SU-DHL-6 (cell line): ENCODE measurements around the gene PTPN1.

Experiments
- H2AFZ ChIP-seq: fragments of 200-600 bp; sonication (generic); 2 replicates; pipeline ENCODE4 v1.6.1; 2014; ENCODE audit warnings: low read depth, mild to moderate bottlenecking, moderate library complexity, mixed read lengths, antibody characterized with exemption, low read length; ENCODE audit not compliant: severe bottlenecking
- H3F3A ChIP-seq: fragments of 200-600 bp; shearing (Covaris generic); 2 replicates; pipeline ENCODE4 v1.6.0; 2016; ENCODE audit warnings: antibody characterized with exemption, mild to moderate bottlenecking; ENCODE audit not compliant: insufficient read depth
- H3K27ac ChIP-seq: fragments of 200-600 bp; sonication (generic); 2 replicates; pipeline ENCODE4 v1.5.1; 2016; ENCODE audit warnings: low read depth, mild to moderate bottlenecking, low read length, moderate library complexity, mixed read lengths
- H3K27me3 ChIP-seq: fragments of 200-600 bp; sonication (generic), shearing (Covaris generic); 2 replicates; pipeline ENCODE4 v1.6.0; 2014; ENCODE audit warnings: mild to moderate bottlenecking, low read length
- H3K36me3 ChIP-seq: fragments of 200-600 bp; sonication (generic); 2 replicates; pipeline ENCODE4 v1.6.1; 2014; ENCODE audit warnings: mild to moderate bottlenecking, low read length, mixed read lengths
- H3K4me2 ChIP-seq: fragments of 300-600, 200-600 bp; shearing (Covaris generic), sonication (generic); 2 replicates; pipeline ENCODE4 v1.6.0; 2014; ENCODE audit warnings: low read length, low read depth, mild to moderate bottlenecking; ENCODE audit not compliant: poor library complexity, severe bottlenecking
- H3K4me3 ChIP-seq: fragments of 200-600 bp; sonication (generic); 2 replicates; pipeline ENCODE4 v1.5.1; 2014; ENCODE audit warnings: antibody characterized with exemption, low read length, mild to moderate bottlenecking, mixed read lengths; ENCODE audit not compliant: insufficient read depth, poor library complexity, severe bottlenecking
- H3K79me2 ChIP-seq: fragments of 200-600 bp; sonication (generic); 2 replicates; pipeline ENCODE4 v1.6.1; 2014; ENCODE audit warnings: mild to moderate bottlenecking, low read length, moderate library complexity; ENCODE audit not compliant: insufficient read depth
- H3K9ac ChIP-seq: fragments of 200-600 bp; sonication (generic); 2 replicates; pipeline ENCODE4 v1.7.0; 2014; ENCODE audit warnings: mild to moderate bottlenecking, low read length
- H3K9me2 ChIP-seq: fragments of 200-600 bp; sonication (generic); replicated peaks from 2 replicates; pipeline ENCODE4 v1.6.1; 2014; ENCODE audit warnings: low read length; ENCODE audit not compliant: insufficient read depth
- H3K9me3 ChIP-seq: fragments of 200-600 bp; sonication (generic); 2 replicates; pipeline ENCODE4 v1.6.1; 2014; ENCODE audit warnings: low read length, mixed read lengths; ENCODE audit not compliant: insufficient read depth
- H4K20me1 ChIP-seq: fragments of 200-600 bp; sonication (generic); 2 replicates; pipeline ENCODE4 v1.6.1; 2014; ENCODE audit warnings: low read depth, mild to moderate bottlenecking, antibody characterized with exemption, low read length, moderate library complexity, mixed read lengths
- CTCF ChIP-seq: fragments of 200-600 bp; sonication (generic); IDR thresholded peaks from one replicate; pipeline ENCODE4 v1.5.1; 2017; ENCODE audit warnings: antibody characterized with exemption, mild to moderate bottlenecking, low read length, moderate library complexity; ENCODE audit not compliant: insufficient read depth, poor library complexity, severe bottlenecking
- EZH2phosphoT487 ChIP-seq: fragments of 200-600 bp; sonication (generic), shearing (Covaris generic); conservative IDR thresholded peaks from 2 replicates; pipeline ENCODE4 v1.6.1; 2018; ENCODE audit warnings: mild to moderate bottlenecking, antibody characterized with exemption, low read length, moderate library complexity, mixed read lengths

Gene PTPN1

GRCh38 chr20:50540620-50541605 lies 30.7 kb downstream of the PTPN1 start:
- Histone ChIP-seq H3K9ac (no peak overlapping the region), H3K79me2 (peaks cover 6% of the 10 kb centered on the region; the same call in 1 of the 2 replicates), H3K27me3 (no peaks in the 10 kb centered on the region), H3K27ac (no peak overlapping the region), H3K4me2 (no peak overlapping the region), H2AFZ (no peak overlapping the region), H3K9me2 (no peaks in the 10 kb centered on the region), H4K20me1 (peaks cover 15% of the 10 kb centered on the region; the same call in 1 of the 2 replicates), H3K4me3 (no peak overlapping the region), H3K9me3 (no peaks in the 10 kb centered on the region), H3F3A (no peaks in the 10 kb centered on the region), H3K36me3 (no peaks in the 10 kb centered on the region)
- TF ChIP-seq EZH2phosphoT487 (no peak), CTCF (no peak)

- Histone ChIP-seq H3K36me3 (no peaks in the 10 kb centered on the region), H3K4me2 (no peak overlapping the region), H3K27ac (no peak overlapping the region), H3K4me3 (no peak overlapping the region), H3K9me3 (no peaks in the 10 kb centered on the region), H3F3A (no peaks in the 10 kb centered on the region), H4K20me1 (peaks cover 15% of the 10 kb centered on the region; the same call in 1 of the 2 replicates), H3K9ac (no peak overlapping the region), H3K9me2 (no peaks in the 10 kb centered on the region), H3K79me2 (peaks cover 6% of the 10 kb centered on the region; the same call in 1 of the 2 replicates), H2AFZ (no peak overlapping the region), H3K27me3 (no peaks in the 10 kb centered on the region)
- TF ChIP-seq EZH2phosphoT487 = no peak
- no peak for TF ChIP-seq CTCF
These were observed 31.4 kb downstream of the PTPN1 start for GRCh38 chr20:50541606-50542041.

- no peak overlapping the region for H3K27ac ChIP-seq
- H4K20me1 ChIP-seq = peaks cover 15% of the 10 kb centered on the region; the same call in 1 of the 2 replicates
- no peak for TF ChIP-seq EZH2phosphoT487
- TF ChIP-seq CTCF = no peak
- H3F3A ChIP-seq = no peaks in the 10 kb centered on the region
- H3K36me3 ChIP-seq = no peaks in the 10 kb centered on the region
- H3K4me3 ChIP-seq = no peak overlapping the region
- H3K27me3 ChIP-seq = no peaks in the 10 kb centered on the region
- peaks cover 6% of the 10 kb centered on the region; the same call in 1 of the 2 replicates for H3K79me2 ChIP-seq
- H3K9me2 ChIP-seq = no peaks in the 10 kb centered on the region
- no peak overlapping the region for H3K9ac ChIP-seq
- H2AFZ ChIP-seq = no peak overlapping the region
- H3K4me2 ChIP-seq = no peak overlapping the region
- no peaks in the 10 kb centered on the region for H3K9me3 ChIP-seq
These were observed 33.1 kb downstream of the PTPN1 start for GRCh38 chr20:50543326-50543725.
